SK-N-SH (cell line): ENCODE measurements around the gene MICAL1.

Experiments used
- ELF1 ChIP-seq: IDR thresholded peaks from 2 replicates; pipeline ENCODE4 v1.4.0; 2012
- EP300 ChIP-seq, 2 experiments: IDR thresholded peaks; 2 replicates each; pipeline versions ENCODE4 v1.4.0 to v1.6.1; 2012; ENCODE audit warnings: borderline replicate concordance in 1 of 2, low read depth in 1 of 2, low read length in 1 of 2
- FOXM1 ChIP-seq: IDR thresholded peaks from 2 replicates; pipeline ENCODE4 v1.4.0; 2012; ENCODE audit warnings: low read depth, mild to moderate bottlenecking
- GABPA ChIP-seq: IDR thresholded peaks from 2 replicates; pipeline ENCODE4 v1.4.0; 2012; ENCODE audit warnings: low read depth, mild to moderate bottlenecking
- MXI1 ChIP-seq: IDR thresholded peaks from 2 replicates; pipeline ENCODE4 v1.6.1; 2012; ENCODE audit warnings: mild to moderate bottlenecking, low read depth, low read length, improper control_type of control experiment
- RAD21 ChIP-seq: IDR thresholded peaks from 2 replicates; pipeline ENCODE4 v1.6.1; 2012; ENCODE audit warnings: mild to moderate bottlenecking, low read length
- RFX5 ChIP-seq: IDR thresholded peaks from 2 replicates; pipeline ENCODE4 v1.6.1; 2012; ENCODE audit warnings: mild to moderate bottlenecking, improper control_type of control experiment, low read length
- SMC3 ChIP-seq: IDR thresholded peaks from 2 replicates; pipeline ENCODE4 v1.6.1; 2012; ENCODE audit warnings: low read depth, low read length, improper control_type of control experiment
- TF ChIP-seq, protein P1 (sequence below): IDR thresholded peaks from 2 replicates; pipeline ENCODE4 v1.6.1; 2012; ENCODE audit warnings: mild to moderate bottlenecking, low read depth, low read length, moderate library complexity
- TF ChIP-seq, protein P2 (sequence below): fragments of 200-600 bp; sonication (generic); IDR thresholded peaks from 2 replicates; pipeline ENCODE4 v1.6.1; 2017; ENCODE audit warnings: antibody characterized with exemption, mild to moderate bottlenecking, moderate library complexity

DNA sequence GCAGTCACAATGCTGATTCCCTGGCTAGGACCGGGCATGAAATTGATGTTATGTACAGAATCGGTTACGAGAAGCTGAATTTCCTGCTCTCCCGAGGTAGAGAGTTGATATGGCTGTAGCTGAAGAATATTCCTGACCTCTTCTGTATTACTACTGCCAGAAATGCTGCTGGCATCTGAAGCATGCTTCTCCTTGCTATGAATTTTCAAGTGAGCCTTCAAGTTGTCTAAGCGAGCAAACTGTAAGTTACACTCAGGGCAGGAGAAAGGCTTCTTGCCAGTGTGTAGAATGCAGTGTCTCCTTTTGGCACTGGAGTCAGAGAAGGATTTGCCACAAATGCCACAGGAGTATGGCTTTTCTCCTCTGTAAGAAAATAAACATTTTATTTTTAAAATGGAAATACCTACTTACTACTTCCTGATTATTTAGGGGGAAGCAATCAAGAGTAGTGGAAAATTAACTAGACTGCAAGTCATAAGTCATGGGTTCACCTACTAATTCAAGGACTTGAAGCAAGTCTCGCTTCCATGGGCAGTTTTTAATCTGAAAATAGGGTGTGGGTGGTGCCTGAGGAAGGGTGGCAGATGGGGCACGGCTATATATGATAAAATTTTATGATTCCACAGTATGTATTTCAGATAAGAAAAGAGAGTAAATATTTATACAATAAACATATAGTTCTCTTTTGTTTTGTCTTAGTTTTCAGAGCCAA lies 10.8 kb upstream of the MICAL1 start:
- TF ChIP-seq EP300 (IDR thresholded peaks at IDR 0.05; ENCODE audit: borderline replicate concordance in 1 of 2, low read depth in 1 of 2, low read length in 1 of 2): no peak
- TF ChIP-seq, protein P1, sequence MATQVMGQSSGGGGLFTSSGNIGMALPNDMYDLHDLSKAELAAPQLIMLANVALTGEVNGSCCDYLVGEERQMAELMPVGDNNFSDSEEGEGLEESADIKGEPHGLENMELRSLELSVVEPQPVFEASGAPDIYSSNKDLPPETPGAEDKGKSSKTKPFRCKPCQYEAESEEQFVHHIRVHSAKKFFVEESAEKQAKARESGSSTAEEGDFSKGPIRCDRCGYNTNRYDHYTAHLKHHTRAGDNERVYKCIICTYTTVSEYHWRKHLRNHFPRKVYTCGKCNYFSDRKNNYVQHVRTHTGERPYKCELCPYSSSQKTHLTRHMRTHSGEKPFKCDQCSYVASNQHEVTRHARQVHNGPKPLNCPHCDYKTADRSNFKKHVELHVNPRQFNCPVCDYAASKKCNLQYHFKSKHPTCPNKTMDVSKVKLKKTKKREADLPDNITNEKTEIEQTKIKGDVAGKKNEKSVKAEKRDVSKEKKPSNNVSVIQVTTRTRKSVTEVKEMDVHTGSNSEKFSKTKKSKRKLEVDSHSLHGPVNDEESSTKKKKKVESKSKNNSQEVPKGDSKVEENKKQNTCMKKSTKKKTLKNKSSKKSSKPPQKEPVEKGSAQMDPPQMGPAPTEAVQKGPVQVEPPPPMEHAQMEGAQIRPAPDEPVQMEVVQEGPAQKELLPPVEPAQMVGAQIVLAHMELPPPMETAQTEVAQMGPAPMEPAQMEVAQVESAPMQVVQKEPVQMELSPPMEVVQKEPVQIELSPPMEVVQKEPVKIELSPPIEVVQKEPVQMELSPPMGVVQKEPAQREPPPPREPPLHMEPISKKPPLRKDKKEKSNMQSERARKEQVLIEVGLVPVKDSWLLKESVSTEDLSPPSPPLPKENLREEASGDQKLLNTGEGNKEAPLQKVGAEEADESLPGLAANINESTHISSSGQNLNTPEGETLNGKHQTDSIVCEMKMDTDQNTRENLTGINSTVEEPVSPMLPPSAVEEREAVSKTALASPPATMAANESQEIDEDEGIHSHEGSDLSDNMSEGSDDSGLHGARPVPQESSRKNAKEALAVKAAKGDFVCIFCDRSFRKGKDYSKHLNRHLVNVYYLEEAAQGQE: no peak
- no peak for TF ChIP-seq MXI1
- TF ChIP-seq, protein P2, sequence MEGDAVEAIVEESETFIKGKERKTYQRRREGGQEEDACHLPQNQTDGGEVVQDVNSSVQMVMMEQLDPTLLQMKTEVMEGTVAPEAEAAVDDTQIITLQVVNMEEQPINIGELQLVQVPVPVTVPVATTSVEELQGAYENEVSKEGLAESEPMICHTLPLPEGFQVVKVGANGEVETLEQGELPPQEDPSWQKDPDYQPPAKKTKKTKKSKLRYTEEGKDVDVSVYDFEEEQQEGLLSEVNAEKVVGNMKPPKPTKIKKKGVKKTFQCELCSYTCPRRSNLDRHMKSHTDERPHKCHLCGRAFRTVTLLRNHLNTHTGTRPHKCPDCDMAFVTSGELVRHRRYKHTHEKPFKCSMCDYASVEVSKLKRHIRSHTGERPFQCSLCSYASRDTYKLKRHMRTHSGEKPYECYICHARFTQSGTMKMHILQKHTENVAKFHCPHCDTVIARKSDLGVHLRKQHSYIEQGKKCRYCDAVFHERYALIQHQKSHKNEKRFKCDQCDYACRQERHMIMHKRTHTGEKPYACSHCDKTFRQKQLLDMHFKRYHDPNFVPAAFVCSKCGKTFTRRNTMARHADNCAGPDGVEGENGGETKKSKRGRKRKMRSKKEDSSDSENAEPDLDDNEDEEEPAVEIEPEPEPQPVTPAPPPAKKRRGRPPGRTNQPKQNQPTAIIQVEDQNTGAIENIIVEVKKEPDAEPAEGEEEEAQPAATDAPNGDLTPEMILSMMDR: no peak
- TF ChIP-seq GABPA: no peak
- TF ChIP-seq RFX5: no peak
- TF ChIP-seq RAD21: no peak
- TF ChIP-seq FOXM1: no peak
- TF ChIP-seq ELF1: no peak
- TF ChIP-seq SMC3: no peak
